Measurements from ENCODE around the gene SHTN1. TPM values are rescaled to one million over a fixed set of nuclear protein-coding genes. Genes with fewer than 3 reads are reported as not detected.

The SHTN1 gene
- total and polyA plus RNA-seq, 2 donors (not counting 1 experiment from before 2014, with no cell fraction given), result 0.06 to 0.34 TPM

- intact Hi-C loops (cut with micrococcal nuclease), result no loop called here
Measured at GRCh38 chr10:116910910-116911309, 94.1 kb downstream of the SHTN1 start.

GRCh38 chr10:116909307-116909706, 95.7 kb downstream of the SHTN1 start:
- Histone ChIP-seq H2AFZ (ENCODE audit: insufficient read depth, low read depth, low read length, poor library complexity, severe bottlenecking) (no peak overlapping the region), H3K4me2 (replicated peaks; ENCODE audit: low read depth, low read length, poor library complexity, severe bottlenecking) (no peak overlapping the region), H4K20me1 (ENCODE audit: control insufficient read depth, insufficient read depth, low read length, poor library complexity, severe bottlenecking) (no peaks in the 10 kb centered on the region), H3K4me1 (ENCODE audit: control insufficient read depth in 2 of 2, insufficient read depth in 2 of 2, low read length in 2 of 2) (no peaks in the 10 kb centered on the region), H3K9ac (ENCODE audit: low read length) (no peak overlapping the region), H3K27ac (ENCODE audit: low read length in 2 of 2) (no peak overlapping the region), H3K9me3 (ENCODE audit: control extremely low read depth in 1 of 3, control insufficient read depth in 2 of 3, insufficient read depth in 1 of 3, low read length in 2 of 3) (no peaks in the 10 kb centered on the region), H3K4me3 (ENCODE audit: control extremely low read depth in 1 of 5, extremely low read depth in 1 of 5, insufficient read depth in 1 of 5, low read depth in 2 of 5, low read length in 4 of 5) (no peak overlapping the region), H3K27me3 (replicated peaks in 1 of 4; ENCODE audit: control extremely low read depth in 1 of 4, control insufficient read depth in 3 of 4, insufficient read depth in 4 of 4, low read length in 3 of 4) (no peaks in the 10 kb centered on the region), H3K79me2 (ENCODE audit: control insufficient read depth, insufficient read depth, low read length) (no peaks in the 10 kb centered on the region), H3K36me3 (replicated peaks in 1 of 2; ENCODE audit: control extremely low read depth in 1 of 2, control insufficient read depth in 1 of 2, extremely low read depth in 1 of 2, insufficient read depth in 2 of 2, low read length in 1 of 2) (no peaks in the 10 kb centered on the region)
- no peaks in the 10 kb centered on the region for H3K9me3 Mint-ChIP-seq (ENCODE audit: insufficient read depth)
- WGBS (ENCODE audit: insufficient coverage), result no CpG with 5 or more reads among the region's 1 CpG
- ChIA-PET POLR2A (no interaction called here), CTCF (no interaction called here)
- H3K4me3 Mint-ChIP-seq, result no peak overlapping the region
- no peak for TF ChIP-seq CTCF (IDR thresholded peaks at IDR 0.05)
- no peak for TF ChIP-seq EZH2 (IDR thresholded peaks at IDR 0.05; ENCODE audit: borderline replicate concordance, insufficient read depth, low read depth, low read length, poor library complexity, severe bottlenecking)
- ATAC-seq (ENCODE audit: low read depth) (no peak), DNase-seq (no peak)
- intact Hi-C loops (cut with micrococcal nuclease), result no loop called here
- no peaks in the 10 kb centered on the region for H3K4me1 Mint-ChIP-seq
- H3K27ac Mint-ChIP-seq, result no peak overlapping the region
- H3K27me3 Mint-ChIP-seq, result no peaks in the 10 kb centered on the region

More at GRCh38 chr10:116910910-116911309, 94.1 kb downstream of the SHTN1 start:
- no peak for TF ChIP-seq CTCF (IDR thresholded peaks at IDR 0.05)
- TF ChIP-seq EZH2 (IDR thresholded peaks at IDR 0.05; ENCODE audit: borderline replicate concordance, insufficient read depth, low read depth, low read length, poor library complexity, severe bottlenecking), result no peak
- Histone ChIP-seq H3K36me3 (replicated peaks in 1 of 2; ENCODE audit: control extremely low read depth in 1 of 2, control insufficient read depth in 1 of 2, extremely low read depth in 1 of 2, insufficient read depth in 2 of 2, low read length in 1 of 2) (no peaks in the 10 kb centered on the region), H3K4me2 (replicated peaks; ENCODE audit: low read depth, low read length, poor library complexity, severe bottlenecking) (no peak overlapping the region), H2AFZ (ENCODE audit: insufficient read depth, low read depth, low read length, poor library complexity, severe bottlenecking) (no peak overlapping the region), H3K9me3 (ENCODE audit: control extremely low read depth in 1 of 3, control insufficient read depth in 2 of 3, insufficient read depth in 1 of 3, low read length in 2 of 3) (no peaks in the 10 kb centered on the region), H3K9ac (ENCODE audit: low read length) (no peak overlapping the region), H4K20me1 (ENCODE audit: control insufficient read depth, insufficient read depth, low read length, poor library complexity, severe bottlenecking) (no peaks in the 10 kb centered on the region), H3K4me1 (ENCODE audit: control insufficient read depth in 2 of 2, insufficient read depth in 2 of 2, low read length in 2 of 2) (no peaks in the 10 kb centered on the region), H3K4me3 (ENCODE audit: control extremely low read depth in 1 of 5, extremely low read depth in 1 of 5, insufficient read depth in 1 of 5, low read depth in 2 of 5, low read length in 4 of 5) (no peak overlapping the region), H3K27me3 (replicated peaks in 1 of 4; ENCODE audit: control extremely low read depth in 1 of 4, control insufficient read depth in 3 of 4, insufficient read depth in 4 of 4, low read length in 3 of 4) (no peaks in the 10 kb centered on the region), H3K27ac (ENCODE audit: low read length in 2 of 2) (no peak overlapping the region), H3K79me2 (ENCODE audit: control insufficient read depth, insufficient read depth, low read length) (no peaks in the 10 kb centered on the region)
- Mint-ChIP-seq H3K9me3 (ENCODE audit: insufficient read depth) (no peaks in the 10 kb centered on the region), H3K4me1 (no peaks in the 10 kb centered on the region), H3K4me3 (no peak overlapping the region), H3K27me3 (no peaks in the 10 kb centered on the region), H3K27ac (no peak overlapping the region)
- DNase-seq (no peak), ATAC-seq (ENCODE audit: low read depth) (no peak)
- ChIA-PET POLR2A (no interaction called here), CTCF (no interaction called here)
- 94% methylated on average over 2 of the region's 3 CpGs for WGBS (ENCODE audit: insufficient coverage)

Measured in B cell (primary cell).